HG03066 (cell line): ENCODE results near the gene EML6.

Experiments used
- ATAC-seq: cut with Tn5 transposase; IDR thresholded peaks from one replicate; pipeline ENCODE4 v1.9.1; 2021; ENCODE audit warnings: low read depth; ENCODE audit not compliant: unreplicated experiment

The EML6 gene

DNA sequence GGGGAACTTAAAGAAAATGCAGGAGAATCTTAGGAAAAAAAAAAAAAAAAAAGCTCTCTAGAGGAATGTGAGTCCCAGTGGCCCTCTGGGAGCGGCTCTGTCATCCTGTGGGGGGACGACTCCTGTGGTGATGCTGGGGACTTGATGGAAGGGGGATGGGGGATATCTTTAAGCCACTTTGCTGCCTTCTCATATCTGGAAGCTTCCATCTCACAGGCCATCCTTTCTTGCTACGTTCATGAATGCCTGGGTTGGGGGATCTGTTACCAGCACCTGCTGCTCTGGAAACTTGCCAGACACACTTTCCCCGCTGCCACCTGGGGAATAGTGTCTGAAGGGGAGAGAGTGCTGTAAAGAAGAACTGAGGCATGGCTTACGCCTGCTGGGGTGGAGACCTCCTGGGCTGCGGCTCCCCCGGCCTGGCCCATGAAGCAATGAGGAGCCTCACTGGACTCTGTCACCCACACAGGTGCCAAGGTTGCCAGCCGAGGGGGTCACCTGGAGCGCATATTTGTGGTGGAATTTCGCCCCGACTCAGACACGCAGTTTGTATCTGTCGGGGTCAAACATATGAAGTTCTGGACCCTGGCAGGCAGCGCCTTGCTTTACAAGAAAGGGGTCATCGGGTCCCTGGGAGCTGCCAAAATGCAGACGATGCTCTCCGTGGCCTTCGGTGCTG, 234.0 kb downstream of the EML6 start:
- no peak for ATAC-seq

GRCh38 chr2:54958717-54959371, 235.4 kb downstream of the EML6 start:
- ATAC-seq, result no peak

- no peak for ATAC-seq
Observed at GRCh38 chr2:54960164-54960563, 236.7 kb downstream of the EML6 start.

DNA sequence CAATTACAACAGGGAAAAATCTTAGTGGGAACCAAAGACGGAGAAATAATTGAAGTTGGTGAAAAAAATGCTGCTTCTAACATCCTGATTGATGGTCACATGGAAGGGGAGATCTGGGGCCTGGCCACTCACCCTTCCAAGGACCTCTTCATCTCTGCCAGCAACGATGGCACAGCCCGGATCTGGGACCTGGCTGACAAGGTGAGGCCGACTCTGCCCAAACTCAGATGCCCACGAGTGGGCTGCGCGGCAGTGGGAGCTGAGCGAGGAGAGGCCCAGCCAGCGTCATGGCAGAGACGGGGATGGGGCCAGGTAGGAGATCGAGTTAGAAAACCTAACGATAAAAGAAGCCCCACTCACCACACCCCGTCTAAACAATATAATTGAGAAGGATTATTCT, 239.0 kb downstream of the EML6 start:
- ATAC-seq, result no peak

DNA sequence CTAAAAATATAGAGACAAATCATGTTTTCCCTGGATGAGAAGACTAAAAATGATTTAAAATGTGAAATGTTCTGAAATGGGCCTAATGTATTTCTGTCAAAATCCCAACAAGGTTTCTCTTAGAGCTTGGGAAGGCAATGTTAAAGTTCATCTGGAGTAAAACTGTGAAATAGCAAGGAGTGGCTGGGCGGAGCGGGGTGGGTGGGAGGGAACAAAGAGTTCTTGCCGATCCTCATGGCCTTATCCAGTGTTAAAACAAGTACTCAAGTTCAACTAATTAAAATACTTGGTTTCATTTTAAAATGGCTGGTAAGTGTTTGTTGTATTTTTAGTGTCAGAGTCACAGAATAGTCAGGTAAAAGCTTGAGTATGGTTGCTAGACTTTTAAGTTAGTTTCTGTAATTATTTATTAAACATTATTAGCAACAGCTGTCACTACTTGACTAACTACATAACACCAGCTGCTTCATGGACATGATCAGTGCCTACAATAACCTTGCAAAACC, 239.5 kb downstream of the EML6 start:
- no peak for ATAC-seq

- ATAC-seq, result no peak
Observed at GRCh38 chr2:54963476-54963875, 240.0 kb downstream of the EML6 start.

DNA sequence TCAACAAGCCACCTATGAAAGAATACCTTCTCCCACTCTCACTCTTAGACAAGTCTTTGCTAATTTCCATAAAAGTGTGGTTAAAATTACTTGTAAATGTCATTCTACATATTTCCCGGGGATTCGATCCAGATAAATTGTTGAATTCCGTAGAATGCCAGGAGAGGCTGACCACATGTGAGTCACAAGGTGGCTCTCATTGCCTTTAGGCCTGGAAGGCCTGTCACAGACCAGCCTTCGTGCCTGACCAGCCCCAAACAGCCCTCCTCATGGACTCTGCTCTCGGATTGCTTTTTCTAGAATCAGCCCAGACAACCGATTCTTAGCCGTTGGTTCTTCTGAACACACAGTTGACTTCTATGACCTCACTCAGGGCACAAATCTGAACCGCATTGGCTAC, 240.8 kb downstream of the EML6 start:
- no peak for ATAC-seq

DNA sequence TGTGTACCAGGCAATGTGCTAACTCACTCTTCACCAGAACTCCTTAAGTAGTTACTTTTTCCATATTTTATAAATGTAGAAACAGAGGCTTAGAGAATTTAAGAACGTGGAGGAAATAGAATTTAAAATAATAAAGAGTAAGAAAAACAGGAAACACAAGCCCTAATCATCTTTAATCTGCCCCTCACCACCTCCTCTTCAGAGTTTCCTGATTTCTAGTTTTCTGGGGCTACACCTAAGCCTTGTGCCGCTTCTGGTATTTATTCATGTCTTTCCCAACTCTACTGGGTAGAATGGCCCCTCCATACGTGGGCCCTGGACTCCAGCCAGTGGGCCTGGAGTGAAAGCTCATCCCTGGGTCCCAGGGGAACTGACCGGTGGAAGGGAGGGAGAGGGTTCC, 241.4 kb downstream of the EML6 start:
- no peak for ATAC-seq

- no peak for ATAC-seq
Observed at GRCh38 chr2:54965425-54965824, 242.0 kb downstream of the EML6 start.

DNA sequence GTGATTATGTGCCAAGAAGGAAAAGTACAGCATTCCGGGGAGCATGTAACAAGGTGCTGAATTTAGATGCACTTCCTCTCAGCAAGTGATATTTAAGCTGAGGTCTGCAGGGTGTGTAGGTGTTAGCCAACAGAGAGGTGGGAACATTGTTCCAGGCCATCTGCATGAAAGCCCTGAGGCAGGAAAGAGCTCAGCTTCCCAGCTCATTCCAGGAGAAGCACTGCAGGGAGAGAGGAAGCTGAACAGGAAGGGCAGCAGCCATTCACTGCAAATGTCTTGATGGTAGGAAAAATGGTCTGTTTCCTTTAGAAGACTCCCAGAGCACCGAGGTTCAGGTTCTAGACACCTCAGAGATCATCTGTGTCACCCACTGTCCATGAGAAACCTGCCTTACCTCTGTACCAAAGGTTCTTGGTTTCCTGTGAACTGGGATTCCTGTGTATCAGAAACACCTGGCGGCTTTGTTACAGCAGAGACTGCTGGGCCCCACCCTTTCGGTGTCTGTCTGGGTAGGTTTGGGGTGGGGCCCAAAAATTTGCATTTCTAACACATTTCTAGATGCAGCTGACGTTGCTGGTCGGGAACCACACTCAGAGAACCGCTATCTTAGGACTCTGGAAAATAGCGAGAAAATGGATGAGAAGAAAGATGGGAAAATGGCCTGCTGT, 242.8 kb downstream of the EML6 start:
- no peak for ATAC-seq

- ATAC-seq, result no peak
Observed at GRCh38 chr2:54966837-54967236, 243.4 kb downstream of the EML6 start.

DNA sequence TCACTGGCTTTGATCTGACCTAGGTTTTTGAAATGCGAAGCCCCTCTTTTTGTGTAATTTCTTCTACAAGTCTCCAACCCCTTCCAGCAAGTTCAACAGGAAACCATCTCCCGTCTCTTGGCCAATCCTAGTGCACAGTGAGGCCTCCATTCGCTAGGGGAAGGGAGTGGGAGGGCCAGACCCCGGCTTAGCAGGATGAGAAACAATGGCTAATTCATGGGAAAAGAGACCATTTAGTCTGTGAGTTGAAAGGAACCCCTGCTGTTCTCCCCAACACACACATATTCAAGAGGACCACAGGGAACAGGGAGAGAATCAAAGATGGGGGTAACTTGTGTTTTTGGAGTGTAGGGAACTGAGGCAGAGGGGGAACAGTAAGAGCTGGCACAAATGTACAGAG, 243.8 kb downstream of the EML6 start:
- ATAC-seq, result no peak

GRCh38 chr2:54967759-54968365, 244.4 kb downstream of the EML6 start:
- ATAC-seq, result no peak

DNA sequence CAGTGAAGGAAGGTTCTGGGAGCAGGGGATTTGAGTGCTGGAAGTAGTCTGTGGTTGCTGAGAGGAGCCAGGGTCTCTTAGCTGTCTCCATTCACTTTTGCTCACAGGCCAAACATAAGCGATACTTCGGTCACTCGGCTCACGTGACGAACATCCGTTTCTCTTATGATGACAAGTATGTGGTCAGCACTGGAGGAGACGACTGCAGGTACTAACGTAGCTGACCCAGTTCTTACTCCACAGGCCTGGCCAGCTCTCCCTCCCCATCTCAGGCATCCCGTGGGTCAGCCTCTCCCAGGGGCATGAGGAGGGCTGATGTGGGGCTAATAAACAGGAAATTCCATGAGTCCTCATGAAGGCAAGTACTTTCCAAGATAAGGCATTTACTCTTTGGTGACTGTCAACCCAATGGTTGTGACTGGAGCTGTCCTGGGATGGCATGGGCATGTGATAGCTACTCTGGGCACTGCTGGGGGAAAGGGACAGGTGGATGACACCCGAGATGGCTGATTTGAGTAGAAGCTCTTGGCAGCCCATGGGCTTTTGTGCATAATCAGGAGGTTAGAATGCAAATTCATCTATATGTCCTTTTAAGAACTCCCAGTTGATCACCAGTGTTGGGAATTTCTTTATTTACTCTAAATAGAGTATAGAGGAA, 245.2 kb downstream of the EML6 start:
- ATAC-seq, result no peak

- no peak for ATAC-seq
Observed at GRCh38 chr2:54969295-54969939, 246.0 kb downstream of the EML6 start.

DNA sequence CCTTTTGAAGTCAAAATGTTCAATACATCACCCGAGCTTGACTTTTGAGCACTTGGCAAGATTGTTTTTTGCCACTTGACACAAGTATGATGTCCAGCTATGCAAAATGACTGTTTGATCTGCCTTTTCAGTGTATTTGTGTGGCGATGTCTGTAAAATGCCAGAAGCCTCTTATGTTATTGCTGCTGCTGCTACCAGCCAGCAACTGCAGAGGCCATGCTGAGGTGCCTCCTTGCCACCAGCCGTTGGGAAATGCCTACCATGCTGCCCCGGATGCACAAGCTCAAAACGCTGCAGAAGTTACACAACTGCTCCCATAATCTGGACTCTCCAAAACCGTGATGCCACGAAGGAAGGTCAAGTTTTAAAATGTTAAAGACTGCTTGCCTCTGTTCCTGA, 246.5 kb downstream of the EML6 start:
- no peak for ATAC-seq

GRCh38 chr2:54975175-54975574, 251.7 kb downstream of the EML6 start:
- ATAC-seq, result no peak

DNA sequence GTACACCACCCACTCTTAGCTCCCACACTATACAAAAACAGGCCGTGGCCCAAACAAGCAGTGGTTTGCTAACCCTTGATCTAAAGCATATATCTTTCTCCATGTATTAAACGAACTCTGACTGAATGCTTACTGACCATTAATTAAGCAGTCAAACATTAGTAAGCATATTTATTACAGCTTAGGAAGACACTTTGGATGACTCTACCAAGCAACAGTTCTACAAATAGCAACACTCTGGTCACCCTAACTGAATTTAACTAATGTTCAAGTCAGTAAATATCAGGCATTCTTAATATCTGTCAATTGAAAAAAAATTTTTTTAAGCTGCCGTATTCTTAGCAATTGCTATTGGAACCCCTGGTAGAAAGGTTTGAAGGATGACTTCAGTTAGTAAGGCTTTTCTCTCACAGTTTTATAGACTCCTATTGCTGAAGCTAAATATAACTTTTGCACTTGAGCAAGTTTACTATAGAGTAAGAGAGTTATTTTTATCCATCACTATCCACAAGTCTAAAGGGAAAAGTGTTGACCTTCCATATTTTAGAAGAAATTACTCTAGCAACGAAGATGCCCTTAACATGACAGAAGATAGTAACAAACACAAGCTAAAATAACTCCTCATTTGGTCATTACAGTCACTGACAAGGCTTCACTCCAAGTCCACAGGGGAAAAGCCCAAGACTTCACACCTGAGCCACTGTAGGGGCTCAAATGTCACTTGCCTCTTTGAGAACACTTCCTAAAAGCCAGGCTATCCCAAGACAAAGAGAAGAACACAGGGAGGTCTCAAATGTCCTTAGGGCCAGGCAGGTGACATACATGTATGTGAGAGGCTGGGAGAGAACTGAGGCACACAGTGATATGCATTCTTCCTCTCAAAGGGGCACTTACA, 252.4 kb downstream of the EML6 start:
- no peak for ATAC-seq

DNA sequence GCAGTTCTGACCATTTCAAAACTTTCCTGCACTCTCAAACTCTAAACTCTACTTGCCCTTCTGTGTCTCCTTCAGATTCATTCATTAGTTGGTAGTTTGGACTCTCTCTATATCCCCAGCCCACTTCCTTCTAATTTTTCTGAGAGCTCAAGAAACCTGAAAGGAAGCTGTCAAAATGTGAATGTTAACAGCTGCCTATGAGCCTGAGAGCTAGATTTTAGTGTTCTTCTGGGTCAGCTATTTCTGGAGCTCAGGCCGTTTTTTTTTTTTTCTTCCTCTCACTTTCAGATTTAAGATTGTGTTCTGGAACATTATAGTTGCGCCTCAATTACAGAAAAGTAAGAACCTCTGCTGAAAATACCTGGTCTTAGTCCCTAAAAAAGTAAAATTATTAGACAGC, 253.7 kb downstream of the EML6 start:
- ATAC-seq, result peak; percentile 96
